Lower leg skin (tissue), 4 donors: ENCODE results near the gene C2orf72. TPM values are rescaled to one million over a fixed set of nuclear protein-coding genes. Genes with fewer than 3 reads are reported as not detected.
"Not testable (repeated sequence)": the region's sequence is repeated elsewhere in the genome, so short reads cannot be mapped to it uniquely, and the experiment has no call there.

Source experiments
- DNase-seq, 2 donors: peaks; one replicate each; pipeline ENCODE4 v3.0.0-alpha.2; 2019; ENCODE audit warnings: low spot score in 2 of 2
- H3K4me3 ChIP-seq: fragments of 200-600 bp; sonication (generic); 2 replicates; pipeline ENCODE4 v1.5.1; 2017; ENCODE audit warnings: mild to moderate bottlenecking, low read depth; ENCODE audit not compliant: poor library complexity, severe bottlenecking
- CTCF ChIP-seq, 3 donors: fragments of 450-650 bp; IDR thresholded peaks; one replicate each; pipeline ENCODE4 v1.5.1; 2016; ENCODE audit warnings: antibody characterized with exemption in 3 of 3, mild to moderate bottlenecking in 3 of 3, moderate library complexity in 2 of 3
- POLR2A ChIP-seq, 2 donors: fragments of 450-650 bp; IDR thresholded peaks; one replicate each; pipeline ENCODE4 v1.6.1; 2016 to 2017; ENCODE audit warnings: antibody characterized with exemption in 2 of 2, mild to moderate bottlenecking in 1 of 2, moderate library complexity in 1 of 2
- WGBS, 2 donors: methylation state at CpG; one replicate each; pipeline ENCODE4 v1.1.5; 2018; 5-methylcytosine and 5-hydroxymethylcytosine counted together
- intact Hi-C: fragments of 100-400 bp; cut with DNase I; formaldehyde crosslinking; loops from one replicate; pipeline ENCODE4 v1.15.0; 2023; ENCODE audit warnings: low total_unique reads
- total RNA-seq, 4 donors: library from RNA; depleted of rRNA; stranded (reverse); fragments of >200 nt; gene quantifications; one replicate each; pipeline ENCODE4 v1.1.0, GENCODE V29; 2016

Gene C2orf72
- total RNA-seq, 4 donors from 2014 or later = 0.95 to 7.3 (median 4.0) TPM

DNA sequence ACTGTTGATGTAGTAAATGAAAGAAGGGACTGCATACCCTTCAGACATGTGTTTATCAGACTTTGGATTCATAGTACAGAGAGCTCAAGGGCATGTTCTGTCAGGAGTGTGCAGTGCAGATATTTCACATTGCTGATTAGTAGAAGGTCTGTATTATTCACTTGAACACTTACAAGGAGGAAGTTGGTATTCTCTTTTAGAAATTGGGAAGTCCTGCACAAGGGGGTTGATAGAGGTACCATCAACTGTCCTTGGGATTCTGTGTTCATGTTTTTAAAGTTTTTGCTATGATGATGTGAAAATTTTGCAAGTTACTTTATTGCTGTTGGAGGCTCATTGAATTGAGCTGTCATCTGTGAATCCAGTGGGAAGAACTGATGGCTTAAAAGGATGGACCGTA, 26.0 kb downstream of the C2orf72 start:
- DNase-seq = no peak
- no peak overlapping the region for H3K4me3 ChIP-seq
- intact Hi-C loops = no loop called here
- TF ChIP-seq POLR2A (IDR thresholded peaks at IDR 0.05) (no peak), CTCF (IDR thresholded peaks at IDR 0.05) (no peak)
- 94 to 100% methylated on average over 1 of the region's 1 CpG for WGBS, 2 donors

GRCh38 chr2:231065966-231066365, 28.6 kb downstream of the C2orf72 start:
- TF ChIP-seq POLR2A (IDR thresholded peaks at IDR 0.05) = no peak
- no peak for TF ChIP-seq CTCF (IDR thresholded peaks at IDR 0.05)
- intact Hi-C loops = no loop called here
- 96 to 100% methylated on average over 1 of the region's 1 CpG for WGBS, 2 donors

DNA sequence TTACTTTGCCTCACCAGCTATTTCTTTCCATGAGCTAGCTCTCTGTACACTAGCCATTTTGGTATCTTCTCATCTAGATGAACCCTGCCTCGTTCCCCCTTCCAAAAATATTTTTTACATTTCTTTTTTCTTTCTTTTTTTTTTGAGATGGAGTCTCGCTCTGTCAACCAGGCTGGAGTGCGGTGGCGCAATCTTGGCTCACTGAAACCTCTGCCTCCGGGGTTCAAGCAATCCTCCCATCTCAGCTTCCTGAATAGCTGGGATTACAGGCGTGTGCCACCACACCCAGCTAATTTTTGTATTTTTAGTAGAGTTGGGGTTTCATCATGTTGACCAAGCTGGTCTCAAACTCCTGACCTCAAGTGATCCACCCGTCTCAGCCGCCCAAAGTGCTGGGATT, 30.2 kb downstream of the C2orf72 start:
- intact Hi-C loops, DNase-seq, H3K4me3 ChIP-seq: not testable (repeated sequence)
- 80 to 94% methylated on average over 8 of the region's 8 CpGs for WGBS, 2 donors

More at GRCh38 chr2:231065966-231066365, 28.6 kb downstream of the C2orf72 start:
- DNase-seq = no peak
- no peak overlapping the region for H3K4me3 ChIP-seq

DNA sequence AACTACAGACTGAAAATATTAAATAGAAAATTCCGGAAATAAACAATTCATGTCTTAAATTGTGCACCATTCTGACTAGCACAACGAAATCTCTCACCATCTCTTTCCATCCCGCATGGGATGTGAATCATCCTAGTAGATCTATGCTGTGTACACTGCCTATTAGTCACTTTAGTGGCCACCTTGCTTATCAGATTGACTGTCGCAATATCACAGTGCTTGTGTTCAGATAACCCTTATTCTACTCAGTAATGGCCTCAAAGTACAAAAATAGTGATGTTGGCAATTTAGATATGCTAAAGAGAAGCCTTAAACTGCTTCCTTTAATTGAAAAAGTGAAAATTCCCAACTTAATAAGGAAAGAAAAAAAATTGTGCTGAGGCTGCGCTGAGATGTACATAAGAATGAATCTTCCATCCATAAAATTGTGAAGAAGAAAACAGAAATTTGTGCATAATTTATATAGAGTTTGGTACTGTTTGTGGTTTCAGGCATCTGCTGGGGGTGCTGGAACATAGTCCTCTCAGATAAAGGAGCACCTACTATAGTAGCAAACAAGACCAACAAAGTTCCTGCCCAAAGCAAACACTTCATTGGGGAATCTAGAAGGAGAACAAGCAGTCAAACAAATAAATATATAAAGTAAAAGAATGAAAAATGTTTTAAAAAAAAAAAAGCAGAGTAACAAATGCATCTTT, 31.4 kb downstream of the C2orf72 start:
- no peak overlapping the region for H3K4me3 ChIP-seq
- TF ChIP-seq POLR2A (IDR thresholded peaks at IDR 0.05) = no peak
- no peak for TF ChIP-seq CTCF (IDR thresholded peaks at IDR 0.05)
- intact Hi-C loops = no loop called here
- WGBS, 2 donors = 87 to 90% methylated on average over 5 of the region's 5 CpGs
- no peak for DNase-seq

DNA sequence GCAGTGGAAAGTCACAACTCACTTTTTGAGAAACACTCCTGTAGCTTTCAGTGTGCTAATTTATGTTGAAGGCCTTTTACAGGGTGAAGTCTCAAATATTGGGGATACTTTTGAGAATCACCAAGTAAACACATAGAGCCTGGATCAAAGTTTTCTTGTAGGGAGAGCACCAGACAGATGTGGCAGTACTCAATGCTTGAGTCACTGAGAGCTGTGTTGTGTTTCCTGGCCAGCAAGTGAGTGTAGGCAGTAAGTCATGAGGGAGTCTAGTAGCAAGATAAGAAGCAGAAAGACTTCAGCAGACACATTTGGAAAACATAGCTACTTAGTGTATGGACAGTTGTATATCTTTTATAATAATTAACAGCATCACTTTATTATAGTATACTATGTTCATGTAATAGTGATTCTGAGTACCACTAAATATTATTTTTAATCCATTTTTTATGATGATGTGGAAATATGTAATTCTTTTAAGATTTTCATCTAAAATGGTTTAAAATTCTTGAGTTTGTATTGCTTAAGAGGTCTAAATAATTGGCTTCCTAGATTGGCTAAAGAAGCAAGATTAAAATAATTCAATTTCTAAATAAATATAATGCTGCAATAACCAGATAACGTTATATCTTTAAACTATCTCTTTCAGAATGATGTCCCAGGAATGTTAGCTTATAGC, 32.2 kb downstream of the C2orf72 start:
- no peak overlapping the region for H3K4me3 ChIP-seq
- intact Hi-C loops = no loop called here
- TF ChIP-seq POLR2A (IDR thresholded peaks at IDR 0.05) = no peak
- TF ChIP-seq CTCF (IDR thresholded peaks at IDR 0.05) = no peak
- no peak for DNase-seq
- 91 to 93% methylated on average over 1 of the region's 1 CpG for WGBS, 2 donors

- no peak overlapping the region for H3K4me3 ChIP-seq
- TF ChIP-seq CTCF (IDR thresholded peaks at IDR 0.05) = no peak
- TF ChIP-seq POLR2A (IDR thresholded peaks at IDR 0.05) = no peak
- DNase-seq = no peak
- WGBS, 2 donors = 94 to 96% methylated on average over 1 of the region's 1 CpG
- intact Hi-C loops = no loop called here
Measured at GRCh38 chr2:231084565-231084964, 47.2 kb downstream of the C2orf72 start.
